MM.1S (cell line): ENCODE data around the gene ALDOA.

Source experiments
- EZH2 ChIP-seq: fragments of 300-600 bp; sonication (generic); optimal IDR thresholded peaks from 2 replicates; pipeline ENCODE3; 2017; ENCODE audit warnings: low read depth, mild to moderate bottlenecking, antibody characterized with exemption, low read length, mixed read lengths
- EZH2phosphoT487 ChIP-seq: fragments of 300-600 bp; sonication (generic); IDR thresholded peaks from 2 replicates; pipeline ENCODE4 v1.6.1; 2018; ENCODE audit warnings: antibody characterized with exemption, low read length
- TF ChIP-seq, protein P1 (sequence below): fragments of 300-600 bp; sonication (generic); IDR thresholded peaks from 2 replicates; pipeline ENCODE4 v1.5.1; 2016; ENCODE audit warnings: antibody characterized with exemption, low read length, mixed read lengths

DNA sequence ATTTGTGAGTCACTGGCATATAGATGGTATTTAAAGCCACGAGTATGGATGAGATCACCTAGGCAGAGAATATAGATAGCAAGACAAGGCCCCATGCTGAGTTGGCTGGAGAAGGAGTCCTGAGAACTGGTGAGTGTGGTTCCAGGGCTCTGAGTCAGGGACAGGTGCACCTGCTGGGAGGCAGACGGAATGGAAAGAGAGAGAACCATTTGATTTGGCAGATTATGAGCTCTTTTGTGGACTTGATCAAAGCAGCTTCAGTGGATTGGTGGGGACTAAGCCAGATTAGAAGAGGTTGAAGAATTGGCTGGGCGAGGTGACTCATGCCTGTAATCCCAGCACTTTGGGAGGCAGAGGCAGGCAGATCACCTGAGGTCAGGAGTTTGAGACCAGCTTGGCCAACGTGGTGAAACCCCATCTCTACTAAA lies 46.8 kb upstream of the ALDOA start:
- TF ChIP-seq, protein P1, sequence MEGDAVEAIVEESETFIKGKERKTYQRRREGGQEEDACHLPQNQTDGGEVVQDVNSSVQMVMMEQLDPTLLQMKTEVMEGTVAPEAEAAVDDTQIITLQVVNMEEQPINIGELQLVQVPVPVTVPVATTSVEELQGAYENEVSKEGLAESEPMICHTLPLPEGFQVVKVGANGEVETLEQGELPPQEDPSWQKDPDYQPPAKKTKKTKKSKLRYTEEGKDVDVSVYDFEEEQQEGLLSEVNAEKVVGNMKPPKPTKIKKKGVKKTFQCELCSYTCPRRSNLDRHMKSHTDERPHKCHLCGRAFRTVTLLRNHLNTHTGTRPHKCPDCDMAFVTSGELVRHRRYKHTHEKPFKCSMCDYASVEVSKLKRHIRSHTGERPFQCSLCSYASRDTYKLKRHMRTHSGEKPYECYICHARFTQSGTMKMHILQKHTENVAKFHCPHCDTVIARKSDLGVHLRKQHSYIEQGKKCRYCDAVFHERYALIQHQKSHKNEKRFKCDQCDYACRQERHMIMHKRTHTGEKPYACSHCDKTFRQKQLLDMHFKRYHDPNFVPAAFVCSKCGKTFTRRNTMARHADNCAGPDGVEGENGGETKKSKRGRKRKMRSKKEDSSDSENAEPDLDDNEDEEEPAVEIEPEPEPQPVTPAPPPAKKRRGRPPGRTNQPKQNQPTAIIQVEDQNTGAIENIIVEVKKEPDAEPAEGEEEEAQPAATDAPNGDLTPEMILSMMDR, result no peak
- no peak for TF ChIP-seq EZH2
- no peak for TF ChIP-seq EZH2phosphoT487
